HG03097 (cell line): ENCODE data around the gene FRMD4B.

Experiments
- ATAC-seq: cut with Tn5 transposase; IDR thresholded peaks from one replicate; pipeline ENCODE4 v1.9.1; 2021; ENCODE audit not compliant: unreplicated experiment, low FRiP score

The FRMD4B gene

DNA sequence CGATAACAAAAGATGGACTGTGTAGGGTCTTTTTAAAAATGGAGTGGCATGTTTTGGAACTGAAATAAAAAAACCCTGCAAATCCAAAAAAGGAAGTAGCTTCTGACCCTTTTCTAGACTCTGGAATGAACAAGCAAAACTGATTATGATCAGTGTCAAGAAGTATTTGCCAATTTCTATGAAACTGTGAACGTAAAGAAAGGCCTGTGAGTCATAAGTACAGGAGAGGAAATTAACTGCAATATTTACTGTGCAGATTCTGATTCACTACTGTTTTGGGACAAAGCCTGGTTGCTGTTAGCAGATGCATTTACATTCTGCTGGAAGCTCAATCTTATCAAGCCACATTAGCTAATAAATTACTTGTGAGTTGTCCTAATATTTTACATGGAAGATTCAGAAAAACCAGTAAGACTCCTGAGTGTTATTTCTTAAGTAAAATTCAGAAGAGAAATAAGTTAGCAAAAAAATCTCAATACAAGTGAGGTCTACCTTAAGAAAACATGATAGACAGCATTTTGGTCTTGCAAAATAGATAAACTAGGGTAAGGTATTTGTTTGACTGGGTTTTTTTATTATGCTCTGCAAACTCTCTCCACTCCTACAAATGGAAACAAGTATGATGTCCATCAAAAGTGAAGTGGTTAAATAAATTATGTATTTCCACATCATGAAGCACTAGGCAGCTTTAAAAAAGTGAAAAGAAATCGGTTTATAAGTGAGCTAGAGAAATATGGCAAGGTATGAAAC, 173.3 kb downstream of the FRMD4B start:
- no peak for ATAC-seq

DNA sequence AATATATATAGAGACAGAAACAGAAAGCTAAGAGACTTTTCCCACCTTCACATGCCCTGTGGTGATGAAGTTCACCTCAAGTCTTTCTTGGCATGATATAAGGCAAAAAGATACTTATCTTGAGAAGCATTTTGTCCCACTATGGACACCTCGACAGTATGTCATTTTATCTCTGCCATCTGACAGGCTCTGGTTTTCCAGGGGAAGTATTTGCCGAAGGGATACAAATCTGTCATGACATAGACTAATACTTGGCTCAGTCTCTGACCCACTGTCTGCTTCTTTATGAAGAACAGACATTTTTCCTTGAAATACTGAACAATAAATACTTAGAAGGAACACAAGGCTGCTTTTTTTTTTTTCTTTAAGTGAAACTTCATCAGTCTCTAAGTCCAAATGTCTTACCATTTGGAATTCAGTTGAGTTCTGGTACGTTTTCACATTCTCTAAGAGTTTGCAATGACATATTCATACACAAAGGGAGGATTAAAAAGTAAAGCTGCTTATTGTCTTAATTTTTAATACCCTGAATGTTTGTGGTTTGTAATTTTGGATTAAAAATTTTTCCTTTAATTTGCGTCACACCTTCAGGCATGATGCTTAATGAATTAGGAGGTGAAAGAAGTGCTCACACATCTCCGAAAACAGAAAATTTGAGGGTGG, 175.7 kb downstream of the FRMD4B start:
- no peak for ATAC-seq

DNA sequence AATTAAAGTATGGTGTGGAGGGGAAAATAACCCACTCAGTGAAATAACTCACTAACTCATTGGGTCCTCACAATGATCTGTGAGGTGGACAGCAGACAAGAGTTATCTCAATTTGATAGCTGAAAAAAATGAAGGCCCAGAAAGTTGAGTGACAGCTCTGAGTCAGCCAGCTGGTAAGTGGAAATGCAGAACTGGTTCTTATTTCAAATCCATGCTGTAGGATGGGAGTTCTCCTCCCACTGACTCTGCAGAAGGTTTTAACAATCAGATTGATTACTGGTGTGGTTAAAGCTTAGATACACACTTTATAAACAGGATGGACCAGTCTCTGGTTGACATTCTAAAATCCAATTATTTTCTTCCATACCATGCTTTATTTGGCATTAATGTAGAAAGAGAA, 176.5 kb downstream of the FRMD4B start:
- ATAC-seq, result no peak

DNA sequence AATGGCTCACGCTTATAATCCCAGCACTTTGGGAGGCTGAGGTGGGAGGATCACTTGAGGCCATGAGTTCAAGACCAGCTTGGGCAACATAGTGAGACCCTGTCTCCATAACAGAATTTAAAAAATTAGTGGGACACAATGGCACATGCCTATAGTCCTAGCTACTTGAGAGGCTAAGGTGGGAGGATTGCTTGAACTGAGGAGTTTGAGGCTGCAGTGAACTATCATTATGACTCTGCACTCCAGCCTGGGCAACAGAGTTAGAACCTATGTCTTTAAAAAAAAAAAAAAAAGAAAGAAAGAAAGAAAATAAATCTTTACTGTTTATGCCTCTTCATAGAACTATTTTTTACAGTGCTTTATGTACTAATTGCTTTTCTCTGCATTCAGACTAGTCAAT, 178.9 kb downstream of the FRMD4B start:
- no peak for ATAC-seq

DNA sequence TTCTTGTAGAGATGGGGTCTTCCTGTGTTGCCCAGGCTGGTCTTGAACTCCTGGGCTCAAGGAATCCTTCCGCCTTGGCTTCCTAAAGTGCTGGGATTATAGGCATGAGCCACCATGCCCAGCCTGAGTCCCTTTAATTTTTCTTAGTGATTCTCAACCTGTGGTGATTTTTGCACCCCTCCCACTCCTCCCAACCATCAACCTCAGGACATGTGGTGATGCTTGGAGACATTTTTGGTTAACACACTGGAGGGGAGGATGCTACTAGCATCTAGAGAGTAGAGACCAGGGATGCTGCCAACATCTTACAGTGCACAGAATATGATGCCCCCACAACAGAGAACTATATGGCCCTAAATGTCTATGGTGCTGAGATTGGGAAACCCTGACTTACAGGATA, 180.5 kb downstream of the FRMD4B start:
- no peak for ATAC-seq

DNA sequence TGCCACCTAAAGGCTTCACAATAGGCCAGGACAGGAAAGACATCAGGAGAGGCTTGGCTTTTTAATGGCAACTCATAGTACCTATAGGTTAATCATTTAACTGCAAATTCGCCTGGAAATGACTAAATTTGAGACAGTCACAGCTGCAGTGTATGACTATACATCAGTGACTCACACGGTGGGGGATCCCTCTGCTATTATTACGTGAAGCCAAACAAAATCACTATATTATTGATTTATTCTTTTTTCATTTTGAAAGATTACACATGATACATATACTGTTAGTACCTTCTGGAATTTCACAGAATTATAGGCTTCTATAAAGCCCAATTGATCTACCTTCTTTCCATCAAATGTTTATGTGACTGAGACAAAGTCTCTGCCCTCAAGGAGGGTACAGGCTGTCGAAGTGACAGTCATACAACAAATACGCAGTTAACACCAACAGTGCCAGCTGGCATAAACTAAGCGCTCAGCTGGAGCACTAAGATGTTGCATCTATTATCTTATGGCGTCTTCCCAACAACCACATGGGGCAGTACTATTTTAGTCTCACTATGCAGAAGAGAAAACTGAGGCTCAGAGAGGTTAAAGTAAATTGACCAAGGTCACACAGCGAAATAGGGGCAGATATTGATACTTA, 181.5 kb downstream of the FRMD4B start:
- ATAC-seq, result peak; percentile 94

DNA sequence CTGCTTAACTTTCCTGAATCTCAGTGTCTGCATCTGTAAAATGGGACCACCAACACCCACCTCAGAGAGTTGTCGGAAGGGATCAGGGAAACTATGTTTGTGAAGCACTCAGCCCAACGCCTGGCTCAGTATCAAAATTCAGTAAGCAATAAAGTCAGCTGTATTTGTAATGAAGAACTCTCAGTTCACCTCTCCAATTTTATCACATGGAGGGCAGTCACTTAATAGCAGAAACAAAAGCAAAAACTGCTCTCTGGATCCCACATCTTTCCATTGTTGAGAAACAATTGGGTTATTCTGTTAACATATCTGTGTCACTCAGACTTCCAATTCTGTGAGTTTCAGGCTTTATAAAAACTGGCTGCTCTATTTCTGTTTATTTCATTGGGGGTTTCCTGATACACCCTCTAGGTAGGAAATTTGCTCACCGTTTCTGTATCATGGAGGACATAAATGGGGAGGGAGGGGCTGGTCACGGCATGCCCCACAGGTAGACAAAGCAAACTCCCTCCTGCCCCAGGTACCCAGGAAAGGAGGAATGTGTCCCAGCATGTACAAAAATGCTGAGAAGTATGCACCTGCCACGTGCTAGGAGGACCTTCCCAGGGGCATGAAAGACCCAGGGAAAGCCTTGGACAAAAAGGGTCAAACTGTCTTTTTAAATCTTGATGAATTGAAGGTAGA, 182.1 kb downstream of the FRMD4B start:
- ATAC-seq, result peak; percentile 6

DNA sequence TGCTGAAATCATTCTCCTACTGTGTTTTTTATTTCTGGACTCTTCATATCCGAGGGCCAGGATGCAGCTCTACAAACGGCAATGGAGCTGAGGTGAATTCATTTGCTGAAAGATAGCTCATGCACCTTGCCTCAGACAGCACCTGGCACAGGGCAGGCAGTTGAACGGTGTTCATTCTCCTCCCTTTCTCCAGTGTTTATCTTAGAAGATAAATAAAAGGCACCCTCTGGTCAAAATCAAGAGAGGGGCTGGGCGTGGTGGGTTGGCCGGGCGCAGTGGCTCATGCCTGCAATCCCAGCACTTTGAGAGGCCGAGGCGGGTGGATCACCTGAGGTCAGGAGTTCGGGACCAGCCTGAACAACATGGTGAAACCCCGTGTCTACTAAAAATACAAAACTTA, 184.2 kb downstream of the FRMD4B start:
- ATAC-seq, result no peak

DNA sequence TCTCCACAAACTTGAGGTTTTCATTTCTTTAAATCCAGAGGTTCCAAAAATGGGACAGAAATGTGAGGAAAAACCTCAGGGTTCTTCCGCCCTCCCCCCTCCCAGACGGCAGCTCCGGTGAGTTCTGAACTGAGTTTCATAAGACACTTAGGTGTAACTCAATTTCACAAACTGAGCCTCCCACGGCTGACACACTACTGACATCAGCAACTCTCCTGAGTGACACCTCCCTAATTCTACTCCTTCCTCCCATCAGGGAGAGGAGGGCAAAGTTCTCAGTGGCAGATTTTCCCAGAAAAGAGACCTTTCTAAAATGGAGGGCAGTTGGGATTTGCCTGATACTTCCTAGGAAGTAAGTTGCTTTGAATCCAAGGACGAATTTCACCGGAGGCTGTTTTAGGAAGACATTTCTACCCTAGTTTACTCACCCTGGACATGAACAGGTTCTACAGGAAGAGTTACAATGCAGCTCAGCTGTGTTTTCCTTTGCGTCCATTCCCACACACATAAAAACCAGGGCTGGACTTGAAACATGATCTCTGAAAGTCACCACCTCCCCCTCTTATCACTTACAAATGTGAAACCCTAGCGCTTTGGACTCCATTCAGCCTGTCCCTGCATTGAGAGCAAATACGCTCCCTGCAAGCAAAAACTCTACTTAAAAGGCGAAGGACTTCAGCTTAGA, 185.4 kb downstream of the FRMD4B start:
- no peak for ATAC-seq

DNA sequence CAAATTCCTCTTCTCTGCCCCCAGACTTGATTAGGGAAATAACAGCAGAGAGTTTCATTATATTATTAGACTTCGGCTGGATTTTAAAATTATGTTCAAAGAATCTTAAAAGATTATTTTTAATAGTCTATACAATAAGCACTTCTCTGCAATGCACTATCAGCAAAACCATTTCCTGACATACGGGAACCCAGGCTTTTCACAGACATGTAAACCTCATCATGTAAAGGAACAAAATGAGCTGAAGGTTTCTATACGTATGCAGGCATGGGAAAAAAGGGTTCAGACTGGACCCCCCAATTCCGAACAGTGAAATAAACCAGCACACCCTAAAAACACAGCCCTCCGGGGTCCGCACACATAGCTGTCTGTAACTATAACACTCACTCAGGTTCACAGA, 185.9 kb downstream of the FRMD4B start:
- no peak for ATAC-seq

DNA sequence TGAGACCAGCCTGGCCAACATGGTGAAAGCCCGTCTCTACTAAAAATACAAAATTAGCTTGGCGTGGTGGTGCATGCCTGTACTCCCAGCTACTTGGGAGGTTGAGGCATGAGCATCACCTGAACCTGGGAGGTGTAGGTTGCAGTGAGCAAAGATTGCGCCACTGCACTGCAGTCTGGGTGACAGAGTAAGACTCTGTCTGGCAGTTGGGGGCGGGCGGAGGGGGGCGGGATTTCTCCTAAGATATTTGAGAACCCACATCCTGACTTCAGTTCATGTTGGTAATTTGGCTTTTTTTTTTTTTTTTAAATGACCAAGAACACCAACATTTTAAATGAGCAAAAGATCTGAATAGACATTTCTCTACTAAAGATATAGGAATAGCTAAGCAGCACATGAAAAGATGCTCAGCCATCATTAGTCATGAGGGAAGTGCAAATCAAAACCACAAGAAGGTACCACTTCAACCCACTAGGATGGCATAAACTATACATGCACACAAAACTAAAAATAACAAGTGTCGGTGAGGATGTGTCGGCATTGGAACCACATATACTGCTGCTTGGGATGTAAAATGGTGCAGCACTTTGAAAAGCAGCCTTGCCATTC, 187.9 kb downstream of the FRMD4B start:
- no peak for ATAC-seq

DNA sequence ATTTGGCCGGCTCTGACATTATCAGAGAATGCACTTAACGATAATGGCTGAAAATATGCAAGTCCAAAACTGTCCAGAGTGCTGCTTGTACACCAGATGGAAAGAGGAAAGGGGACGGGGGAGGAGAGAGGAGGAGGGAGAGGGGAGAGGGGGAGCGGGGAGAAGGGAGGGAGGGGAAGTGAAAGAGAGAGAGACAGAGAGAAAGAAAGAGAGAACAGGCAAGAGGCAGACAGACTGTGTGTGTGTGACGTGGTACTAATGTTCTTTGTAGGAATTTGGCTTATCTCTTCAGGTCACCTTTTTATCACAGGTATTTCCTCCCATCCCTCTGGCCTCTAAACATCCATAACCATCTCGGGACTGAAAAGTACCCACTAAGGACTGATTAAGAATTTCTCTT, 188.4 kb downstream of the FRMD4B start:
- ATAC-seq, result no peak

DNA sequence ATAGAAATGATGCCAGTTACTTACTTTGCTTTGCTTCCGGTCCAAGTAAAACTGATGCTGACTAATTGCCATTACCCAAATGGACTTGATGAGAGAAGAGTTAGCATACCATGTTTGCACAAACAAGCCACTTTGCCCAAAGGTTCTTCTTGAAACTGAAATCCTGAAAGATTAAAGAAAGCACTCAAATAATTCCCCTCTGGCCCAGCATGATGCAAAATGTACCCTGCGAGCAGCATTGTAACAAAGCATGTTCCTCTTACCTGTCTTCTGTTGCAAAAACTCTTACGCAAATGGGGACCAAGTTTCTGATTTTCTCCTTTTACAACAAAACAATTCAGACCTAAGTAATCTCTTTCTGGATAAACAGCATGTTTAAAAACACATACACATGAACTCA, 189.0 kb downstream of the FRMD4B start:
- no peak for ATAC-seq

DNA sequence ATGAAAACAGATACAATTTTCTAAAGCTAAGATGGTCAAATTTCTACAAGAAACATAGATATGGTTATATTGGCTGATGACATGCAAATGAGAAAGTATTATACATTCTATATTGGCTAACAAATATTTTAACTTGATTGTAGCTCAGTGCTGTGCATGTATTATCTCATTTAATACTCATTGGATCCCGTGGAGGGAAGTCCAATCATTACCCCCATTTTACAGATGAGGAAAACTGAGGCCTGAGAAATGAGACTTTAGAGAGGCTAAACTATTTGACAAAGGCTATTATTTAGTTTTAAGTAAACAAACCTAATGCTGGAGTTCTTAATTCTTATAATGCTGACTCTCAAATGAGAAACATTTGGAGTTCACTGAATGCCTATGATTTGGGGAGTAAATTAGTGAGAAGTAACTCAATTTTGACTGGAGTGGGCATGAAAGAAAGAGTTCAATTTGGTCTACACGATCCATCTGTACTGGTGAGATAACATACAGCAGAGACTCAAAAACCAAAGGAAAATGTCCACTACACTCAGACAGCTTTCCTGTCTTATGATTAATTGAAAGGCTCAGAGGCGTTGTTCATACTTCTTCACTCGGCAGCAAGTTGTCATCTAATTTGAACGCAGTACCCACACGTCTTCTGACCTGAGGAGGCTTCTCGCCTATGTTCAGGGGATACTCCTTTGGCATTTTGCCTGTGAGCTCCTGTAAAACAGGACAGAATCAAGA, 191.3 kb downstream of the FRMD4B start:
- no peak for ATAC-seq

DNA sequence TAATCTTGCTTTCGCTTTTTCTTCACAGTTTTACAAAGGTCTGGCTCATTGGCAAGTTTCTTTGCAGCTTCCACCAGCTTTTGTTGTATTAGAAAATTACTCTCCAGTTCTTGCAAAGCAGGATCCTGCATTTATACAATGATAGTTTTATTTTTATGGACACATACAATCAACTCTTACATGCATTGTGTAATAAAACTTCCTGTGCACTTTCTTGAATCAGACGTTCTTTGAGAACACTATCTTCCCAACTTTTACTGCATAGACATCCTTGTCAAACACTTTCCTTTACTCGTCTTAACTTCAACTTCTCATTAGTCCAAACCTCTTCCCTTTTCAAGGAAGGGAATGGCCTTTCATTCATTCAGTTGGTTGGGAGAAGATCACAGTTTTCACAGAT, 192.1 kb downstream of the FRMD4B start:
- ATAC-seq, result no peak

DNA sequence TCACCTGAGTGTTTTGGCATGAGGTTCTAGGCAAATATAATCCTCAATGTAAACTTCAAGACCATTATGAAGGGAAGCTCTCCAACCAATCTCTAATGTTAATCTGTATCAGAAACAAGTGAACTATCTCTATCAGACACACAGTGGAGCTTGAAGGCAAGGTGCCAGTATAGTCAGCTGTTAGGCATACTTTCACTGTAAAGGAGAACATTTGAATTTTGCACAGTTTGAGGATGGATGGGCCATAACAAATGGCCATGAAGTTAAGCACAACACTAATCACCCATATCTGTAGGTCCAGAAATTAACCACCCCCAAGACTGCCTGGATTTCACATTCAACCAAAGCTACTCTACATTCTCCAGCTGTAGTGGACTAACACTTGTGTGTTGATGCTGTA, 194.4 kb downstream of the FRMD4B start:
- ATAC-seq, result no peak

DNA sequence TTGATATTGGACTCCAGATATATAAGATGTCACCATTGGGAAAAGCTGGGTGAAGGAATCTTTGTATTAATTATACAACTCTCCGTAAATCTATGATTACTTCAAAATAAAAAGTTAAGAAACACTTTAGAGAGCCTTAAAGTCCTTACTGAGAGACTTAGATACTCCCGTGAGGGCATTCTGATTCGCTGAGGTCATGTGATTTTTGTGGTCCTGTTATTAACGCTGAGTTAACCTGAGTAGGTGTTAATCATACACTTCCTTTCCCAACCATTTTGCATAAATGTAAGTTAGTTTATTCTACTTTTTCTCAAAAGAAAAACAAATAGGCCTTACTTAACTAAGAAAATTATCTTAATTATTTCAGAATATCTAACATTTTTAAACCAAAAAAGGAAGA, 196.4 kb downstream of the FRMD4B start:
- ATAC-seq, result no peak

DNA sequence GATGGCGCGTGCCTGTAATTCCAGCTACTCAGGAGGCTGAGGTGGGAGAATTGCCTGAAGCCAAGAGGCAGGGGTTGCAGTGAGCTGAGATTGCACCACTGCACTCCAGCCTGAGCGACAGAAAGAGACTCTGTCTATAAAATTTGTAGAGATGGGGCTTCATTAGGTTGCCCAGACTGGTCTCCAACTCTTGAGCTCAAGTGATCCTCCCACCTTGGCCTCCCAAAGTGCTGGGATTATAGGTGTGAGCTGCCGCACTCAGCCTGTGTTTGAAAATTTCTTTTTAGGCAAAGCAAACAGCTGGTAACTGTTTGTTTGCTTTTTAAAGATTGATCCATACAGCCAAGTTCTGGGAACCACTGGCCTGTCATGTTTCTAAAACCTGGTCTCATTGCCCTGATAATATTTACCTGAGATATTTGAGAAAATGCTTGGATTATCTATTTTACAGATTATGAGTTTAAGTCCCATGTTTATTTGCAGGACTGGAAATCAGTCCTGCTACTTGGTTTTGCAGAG, 199.3 kb downstream of the FRMD4B start:
- no peak for ATAC-seq

DNA sequence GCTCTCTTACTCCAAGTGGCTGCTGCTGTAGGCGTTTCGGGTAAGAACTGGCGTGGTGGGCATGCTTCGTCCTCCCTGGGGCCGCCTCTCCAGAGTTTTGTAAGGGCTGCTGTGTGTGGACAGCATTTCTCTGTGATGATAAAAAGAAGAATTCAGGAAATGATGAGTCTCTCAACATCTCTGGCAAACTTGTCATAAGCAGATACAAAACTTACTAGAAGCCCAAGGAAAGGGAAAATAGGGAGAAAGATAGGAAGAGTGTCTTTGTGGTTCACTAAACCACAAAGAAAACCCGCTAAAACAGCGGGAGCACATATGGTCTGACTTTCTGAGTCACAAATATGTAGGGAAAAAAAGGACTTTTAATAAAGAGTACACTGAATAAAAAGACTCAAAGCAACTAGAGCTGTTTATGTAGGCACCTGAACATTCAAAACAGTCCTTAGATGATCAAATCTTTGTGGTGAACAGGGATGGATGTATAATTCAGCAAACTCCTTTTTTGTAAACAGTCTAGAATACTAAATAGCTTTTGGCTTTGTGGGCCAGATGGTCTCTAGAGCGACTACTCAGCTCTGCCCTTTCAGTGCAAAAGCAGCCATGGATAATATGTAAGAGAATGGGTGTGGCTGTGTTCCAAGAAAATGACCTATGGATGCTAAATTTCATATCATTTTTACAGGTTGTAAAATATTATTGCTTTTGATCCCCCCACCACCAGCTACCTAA, 203.1 kb downstream of the FRMD4B start:
- no peak for ATAC-seq
